DOHH2 (cell line): ENCODE data around the gene PROK2.
A peak's percentile ranks its signal among the peaks of the same experiment; 100 is the strongest.

ENCODE experiments used
- H3F3A ChIP-seq: fragments of 200-600 bp; sonication (generic), shearing (Covaris generic); 2 replicates; pipeline ENCODE4 v1.6.0; 2016; ENCODE audit warnings: antibody characterized with exemption, mild to moderate bottlenecking; ENCODE audit not compliant: control insufficient read depth, insufficient read depth
- H3K27ac ChIP-seq: fragments of 200-600 bp; sonication (generic); 2 replicates; pipeline ENCODE4 v1.5.1; 2014; ENCODE audit warnings: low read depth, mild to moderate bottlenecking, low read length, moderate library complexity
- H3K27me3 ChIP-seq: fragments of 200-600 bp; sonication (generic); 2 replicates; pipeline ENCODE4 v1.6.1; 2014; ENCODE audit warnings: mild to moderate bottlenecking, low read length, mixed read lengths; ENCODE audit not compliant: control insufficient read depth
- H3K36me3 ChIP-seq: fragments of 200-600 bp; sonication (generic); 2 replicates; pipeline ENCODE4 v1.6.1; 2014; ENCODE audit warnings: mild to moderate bottlenecking, low read length, moderate library complexity, mixed read lengths; ENCODE audit not compliant: control insufficient read depth
- H3K4me1 ChIP-seq: fragments of 200-600 bp; sonication (generic); 2 replicates; pipeline ENCODE4 v1.6.1; 2014; ENCODE audit warnings: mild to moderate bottlenecking, low read length, mixed read lengths; ENCODE audit not compliant: control insufficient read depth
- H3K4me2 ChIP-seq: fragments of 200-600 bp; sonication (generic); 2 replicates; pipeline ENCODE4 v1.6.0; 2014; ENCODE audit warnings: mild to moderate bottlenecking, low read length, moderate library complexity
- H3K4me3 ChIP-seq: fragments of 200-600 bp; sonication (generic); 2 replicates; pipeline ENCODE4 v1.5.1; 2014; ENCODE audit warnings: mild to moderate bottlenecking, low read length, mixed read lengths
- H3K79me2 ChIP-seq: fragments of 200-600 bp; sonication (generic); 2 replicates; pipeline ENCODE4 v1.6.1; 2014; ENCODE audit warnings: mild to moderate bottlenecking, low read length, mixed read lengths; ENCODE audit not compliant: control insufficient read depth
- H3K9me2 ChIP-seq: fragments of 200-600 bp; sonication (generic); replicated peaks from 2 replicates; pipeline ENCODE4 v1.6.1; 2014; ENCODE audit warnings: mild to moderate bottlenecking, low read length, mixed read lengths; ENCODE audit not compliant: control insufficient read depth
- H3K9me3 ChIP-seq: fragments of 200-600 bp; sonication (generic); 2 replicates; pipeline ENCODE4 v1.6.1; 2014; ENCODE audit warnings: antibody characterized with exemption, low read length, mixed read lengths; ENCODE audit not compliant: control insufficient read depth, insufficient read depth
- H4K20me1 ChIP-seq: fragments of 200-600 bp; sonication (generic); 2 replicates; pipeline ENCODE4 v1.6.0; 2014; ENCODE audit warnings: low read depth, mild to moderate bottlenecking, antibody characterized with exemption, low read length, moderate library complexity; ENCODE audit not compliant: control insufficient read depth, insufficient read depth
- EZH2phosphoT487 ChIP-seq: fragments of 200-600 bp; sonication (generic); IDR thresholded peaks from 2 replicates; pipeline ENCODE4 v1.6.1; 2017; ENCODE audit warnings: borderline replicate concordance, mild to moderate bottlenecking, antibody characterized with exemption, low read length, moderate library complexity, mixed read lengths
- TF ChIP-seq, protein P1 (sequence below): fragments of 200-600 bp; sonication (generic); IDR thresholded peaks from one replicate; pipeline ENCODE4 v1.5.1; 2014; ENCODE audit warnings: antibody characterized with exemption, mild to moderate bottlenecking, low read depth, low read length; ENCODE audit not compliant: poor library complexity, severe bottlenecking

PROK2 gene

DNA sequence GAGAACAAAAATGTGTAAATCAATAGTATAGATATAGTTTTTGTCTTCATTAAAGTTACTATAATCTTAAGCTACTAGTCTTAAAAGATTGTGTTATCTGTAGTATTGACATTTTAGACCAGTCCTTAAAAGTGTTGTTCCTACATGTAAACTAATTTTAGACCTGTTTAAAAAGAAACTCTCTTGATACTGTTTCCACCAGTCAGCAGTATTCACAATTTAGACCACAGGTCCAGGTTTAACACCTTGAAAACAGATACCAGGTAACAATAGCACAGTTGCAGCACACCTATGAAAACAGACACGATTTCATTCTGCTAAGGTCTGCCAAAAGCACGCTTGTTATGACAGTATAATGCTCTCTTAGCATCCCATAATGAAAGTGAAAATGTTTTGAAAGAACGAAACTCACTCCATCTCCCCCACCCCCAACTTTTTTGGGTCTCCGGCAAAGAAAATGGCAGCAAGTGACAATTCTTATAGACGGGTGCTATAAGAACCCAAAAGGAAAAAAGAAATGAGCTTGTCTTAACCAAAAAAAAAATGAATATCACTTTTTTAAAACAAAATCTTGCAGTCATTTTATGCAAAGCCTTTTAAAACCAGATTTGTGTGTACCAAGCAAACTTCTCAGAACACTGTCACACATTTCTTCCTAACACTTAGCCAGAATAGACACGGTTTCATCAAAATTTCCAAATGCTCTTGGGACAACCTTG is 61.3 kb downstream of the PROK2 start:
- Histone ChIP-seq H3K36me3 (no peaks in the 10 kb centered on the region), H3K9me3 (no peaks in the 10 kb centered on the region), H3K4me2 (no peak overlapping the region), H3F3A (no peaks in the 10 kb centered on the region), H4K20me1 (no peaks in the 10 kb centered on the region; the same call in 1 of the 2 replicates), H3K27ac (no peak overlapping the region), H3K4me3 (no peak overlapping the region), H3K4me1 (peaks cover 8% of the 10 kb centered on the region; the same call in 1 of the 2 replicates), H3K79me2 (no peaks in the 10 kb centered on the region), H3K9me2 (no peaks in the 10 kb centered on the region), H3K27me3 (peaks cover 69% of the 10 kb centered on the region)
- TF ChIP-seq, protein P1, sequence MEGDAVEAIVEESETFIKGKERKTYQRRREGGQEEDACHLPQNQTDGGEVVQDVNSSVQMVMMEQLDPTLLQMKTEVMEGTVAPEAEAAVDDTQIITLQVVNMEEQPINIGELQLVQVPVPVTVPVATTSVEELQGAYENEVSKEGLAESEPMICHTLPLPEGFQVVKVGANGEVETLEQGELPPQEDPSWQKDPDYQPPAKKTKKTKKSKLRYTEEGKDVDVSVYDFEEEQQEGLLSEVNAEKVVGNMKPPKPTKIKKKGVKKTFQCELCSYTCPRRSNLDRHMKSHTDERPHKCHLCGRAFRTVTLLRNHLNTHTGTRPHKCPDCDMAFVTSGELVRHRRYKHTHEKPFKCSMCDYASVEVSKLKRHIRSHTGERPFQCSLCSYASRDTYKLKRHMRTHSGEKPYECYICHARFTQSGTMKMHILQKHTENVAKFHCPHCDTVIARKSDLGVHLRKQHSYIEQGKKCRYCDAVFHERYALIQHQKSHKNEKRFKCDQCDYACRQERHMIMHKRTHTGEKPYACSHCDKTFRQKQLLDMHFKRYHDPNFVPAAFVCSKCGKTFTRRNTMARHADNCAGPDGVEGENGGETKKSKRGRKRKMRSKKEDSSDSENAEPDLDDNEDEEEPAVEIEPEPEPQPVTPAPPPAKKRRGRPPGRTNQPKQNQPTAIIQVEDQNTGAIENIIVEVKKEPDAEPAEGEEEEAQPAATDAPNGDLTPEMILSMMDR: no peak
- TF ChIP-seq EZH2phosphoT487: peak; percentile 60; the same call in 1 of the 2 replicates

DNA sequence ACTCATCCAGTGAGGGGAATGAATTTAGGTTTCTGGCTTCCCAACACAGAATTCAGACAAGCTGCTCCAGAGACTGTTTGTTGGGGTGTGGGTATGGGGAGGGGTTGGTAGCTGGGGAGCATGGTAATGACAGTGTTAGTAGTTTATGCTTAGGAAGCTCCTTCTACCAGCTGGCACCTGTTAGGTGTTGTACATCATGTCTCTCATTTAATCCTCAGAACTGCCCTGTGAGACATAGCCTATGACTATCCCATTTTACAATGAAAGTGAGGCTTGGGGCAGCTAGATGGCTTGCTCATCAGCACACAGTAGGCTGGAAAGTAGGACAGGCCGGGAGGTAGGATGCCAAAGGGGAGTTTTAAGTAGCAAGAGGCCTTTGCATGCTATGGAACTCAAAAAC is 62.3 kb downstream of the PROK2 start:
- TF ChIP-seq EZH2phosphoT487: no peak
- Histone ChIP-seq H3K36me3 (no peaks in the 10 kb centered on the region), H3K4me3 (no peak overlapping the region), H3F3A (no peaks in the 10 kb centered on the region), H3K27me3 (peaks cover 64% of the 10 kb centered on the region), H3K4me1 (peaks cover 8% of the 10 kb centered on the region; the same call in 1 of the 2 replicates), H3K4me2 (no peak overlapping the region), H3K79me2 (no peaks in the 10 kb centered on the region), H3K9me2 (no peaks in the 10 kb centered on the region), H3K27ac (no peak overlapping the region), H3K9me3 (no peaks in the 10 kb centered on the region), H4K20me1 (no peaks in the 10 kb centered on the region; the same call in 1 of the 2 replicates)
